ENCODE results near the gene TRIO. TPM values are rescaled to one million over a fixed set of nuclear protein-coding genes. Genes with fewer than 3 reads are reported as not detected.

TRIO gene
- total RNA-seq, 2 donors from 2014 or later = 62.0 to 137 TPM

DNA sequence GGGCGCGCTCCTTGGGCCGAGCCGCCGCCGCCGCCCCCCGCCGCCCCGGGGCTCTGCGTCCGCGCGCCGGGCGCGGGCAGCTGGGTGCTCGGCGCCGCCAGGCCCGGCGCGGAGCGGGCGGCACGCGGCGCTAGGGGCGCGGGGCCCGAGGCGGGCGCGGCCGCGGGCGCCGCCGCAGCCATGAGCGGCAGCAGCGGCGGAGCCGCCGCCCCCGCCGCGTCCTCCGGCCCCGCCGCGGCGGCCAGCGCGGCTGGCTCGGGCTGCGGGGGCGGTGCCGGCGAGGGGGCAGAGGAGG lies 351 bp downstream of the TRIO start:
- no peak overlapping the region for H3K4me3 ChIP-seq
- H3K4me1 ChIP-seq = peaks cover 33% of the 10 kb centered on the region
- no peaks in the 10 kb centered on the region for H3K9me3 ChIP-seq
- H3K36me3 ChIP-seq (replicated peaks in 1 of 2; ENCODE audit: insufficient read depth in 1 of 2, low read depth in 2 of 2) = no peaks in the 10 kb centered on the region
- no peaks in the 10 kb centered on the region for H3K27me3 ChIP-seq
- 0% methylated on average over 57 of the region's 59 CpGs; no CpG with 5 or more reads in 1 of the 2 donors for WGBS, 2 donors
- DNase-seq (no peak), ATAC-seq (peak; percentile 40)
- intact Hi-C loops (cut with DNase I) = no loop called here
- TF ChIP-seq, protein P1, sequence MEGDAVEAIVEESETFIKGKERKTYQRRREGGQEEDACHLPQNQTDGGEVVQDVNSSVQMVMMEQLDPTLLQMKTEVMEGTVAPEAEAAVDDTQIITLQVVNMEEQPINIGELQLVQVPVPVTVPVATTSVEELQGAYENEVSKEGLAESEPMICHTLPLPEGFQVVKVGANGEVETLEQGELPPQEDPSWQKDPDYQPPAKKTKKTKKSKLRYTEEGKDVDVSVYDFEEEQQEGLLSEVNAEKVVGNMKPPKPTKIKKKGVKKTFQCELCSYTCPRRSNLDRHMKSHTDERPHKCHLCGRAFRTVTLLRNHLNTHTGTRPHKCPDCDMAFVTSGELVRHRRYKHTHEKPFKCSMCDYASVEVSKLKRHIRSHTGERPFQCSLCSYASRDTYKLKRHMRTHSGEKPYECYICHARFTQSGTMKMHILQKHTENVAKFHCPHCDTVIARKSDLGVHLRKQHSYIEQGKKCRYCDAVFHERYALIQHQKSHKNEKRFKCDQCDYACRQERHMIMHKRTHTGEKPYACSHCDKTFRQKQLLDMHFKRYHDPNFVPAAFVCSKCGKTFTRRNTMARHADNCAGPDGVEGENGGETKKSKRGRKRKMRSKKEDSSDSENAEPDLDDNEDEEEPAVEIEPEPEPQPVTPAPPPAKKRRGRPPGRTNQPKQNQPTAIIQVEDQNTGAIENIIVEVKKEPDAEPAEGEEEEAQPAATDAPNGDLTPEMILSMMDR (IDR thresholded peaks at IDR 0.05) = no peak
- TF ChIP-seq POLR2A (IDR thresholded peaks at IDR 0.05) = no peak
- H3K27ac ChIP-seq = peak overlapping the region; percentile 81 to 91 (median 89)

DNA sequence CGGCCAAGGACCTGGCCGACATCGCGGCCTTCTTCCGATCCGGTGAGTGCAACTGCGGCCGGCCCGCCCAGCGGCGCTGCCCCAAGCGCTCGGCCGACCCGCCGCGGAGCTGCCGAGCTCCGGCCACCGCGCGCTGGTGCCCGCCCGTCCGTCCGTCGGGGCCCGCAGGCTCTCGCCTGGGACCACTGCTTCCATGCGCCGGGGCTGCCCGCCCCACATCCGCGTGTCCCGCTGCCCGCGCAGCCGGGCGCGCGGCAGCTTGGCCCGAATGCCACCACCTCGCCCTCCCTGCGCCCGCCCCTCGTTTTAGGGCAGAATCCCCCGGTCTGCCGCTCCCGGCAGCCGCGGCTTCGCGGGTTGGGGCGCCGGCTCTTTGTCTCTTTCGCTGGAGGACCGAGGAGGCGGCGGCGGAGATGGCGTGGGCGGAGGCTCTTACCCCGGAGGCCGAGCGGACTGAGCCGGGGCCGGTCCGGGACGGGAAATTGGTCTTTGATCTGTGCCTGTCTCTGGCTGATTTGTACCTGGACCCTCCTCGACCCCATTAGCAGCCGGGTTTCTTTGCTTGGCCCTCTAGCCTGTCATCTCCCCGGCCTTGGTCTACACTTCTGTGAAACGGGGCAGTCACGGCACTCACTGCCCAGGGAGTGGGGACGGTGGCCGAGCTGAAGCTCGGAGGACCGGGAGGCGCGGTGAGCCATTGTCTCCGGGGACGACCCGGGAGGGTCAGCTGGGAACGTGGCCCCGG lies 871 bp downstream of the TRIO start:
- H3K4me3 ChIP-seq = peak overlapping the region; percentile 45 to 83
- peak in 1 of 3 donors; percentile 10 for TF ChIP-seq POLR2A (IDR thresholded peaks at IDR 0.05)
- TF ChIP-seq, protein P1 (IDR thresholded peaks at IDR 0.05) = no peak
- H3K36me3 ChIP-seq (replicated peaks in 1 of 2; ENCODE audit: insufficient read depth in 1 of 2, low read depth in 2 of 2) = no peaks in the 10 kb centered on the region
- peak overlapping the region; percentile 48 to 88 (median 79) for H3K27ac ChIP-seq
- peak; percentile 37 to 52 (median 44) for DNase-seq
- peaks cover 38% of the 10 kb centered on the region for H3K4me1 ChIP-seq
- 0 to 1% methylated on average over 20 to 70 of the region's 85 CpGs for WGBS, 2 donors
- intact Hi-C loops (cut with DNase I) = no loop called here
- H3K27me3 ChIP-seq = no peaks in the 10 kb centered on the region
- ATAC-seq = peak; percentile 6
- no peaks in the 10 kb centered on the region for H3K9me3 ChIP-seq

DNA sequence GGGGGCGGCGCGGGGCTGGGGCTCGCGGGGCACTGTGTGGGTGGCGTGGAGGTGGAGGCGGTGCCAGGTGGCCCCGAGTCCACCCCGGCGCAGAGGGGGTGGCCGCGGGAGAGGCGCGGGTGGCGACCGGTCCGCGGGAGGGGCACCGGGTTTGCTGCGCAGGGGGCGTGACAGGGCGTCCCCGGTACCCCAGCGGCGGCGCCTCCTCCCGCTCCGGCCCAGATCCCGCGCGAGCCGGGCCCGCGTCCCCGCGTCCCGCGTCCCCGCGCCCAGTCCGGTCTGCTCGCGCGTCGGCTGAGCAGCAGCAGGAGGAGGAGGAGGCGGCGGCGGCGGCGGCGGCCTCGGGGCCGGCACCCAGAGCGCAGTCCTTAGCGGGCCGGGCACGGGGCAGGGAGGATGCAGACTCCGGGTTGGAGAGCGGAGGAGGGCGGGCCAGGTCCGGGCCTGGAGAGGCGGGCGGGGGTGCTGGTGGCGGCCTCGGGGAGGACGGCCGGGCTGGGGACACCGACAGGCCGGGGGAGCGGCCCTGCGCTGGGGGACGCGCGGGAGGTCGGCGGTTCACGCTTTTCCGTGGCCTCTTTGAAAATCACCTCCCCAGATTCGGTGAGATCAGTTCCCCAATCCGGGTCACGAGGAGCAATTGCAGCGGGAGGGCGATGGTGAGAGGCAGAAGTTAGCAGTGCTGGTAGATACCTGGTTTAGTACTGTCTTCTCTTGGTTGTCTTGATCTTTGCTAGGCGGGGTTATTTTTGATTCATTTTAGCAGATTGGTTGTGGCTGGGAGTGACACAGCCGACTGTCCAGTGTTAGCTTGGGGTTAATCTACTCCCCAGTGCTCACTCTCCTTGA lies 1.7 kb downstream of the TRIO start:
- intact Hi-C loops (cut with DNase I) = no loop called here
- TF ChIP-seq POLR2A (IDR thresholded peaks at IDR 0.05) = peak; percentile 7 to 40 (median 37)
- TF ChIP-seq, protein P1 (IDR thresholded peaks at IDR 0.05) = no peak
- Histone ChIP-seq H3K27ac (peak overlapping the region; percentile 48 to 88 (median 79)), H3K36me3 (replicated peaks in 1 of 2; ENCODE audit: insufficient read depth in 1 of 2, low read depth in 2 of 2) (no peaks in the 10 kb centered on the region), H3K4me3 (peak overlapping the region; percentile 45 to 83), H3K27me3 (no peaks in the 10 kb centered on the region), H3K4me1 (peaks cover 46% of the 10 kb centered on the region), H3K9me3 (no peaks in the 10 kb centered on the region)
- ATAC-seq (peak; percentile 38), DNase-seq (peak; percentile 56 to 62 (median 59))
- WGBS, 2 donors = 0% methylated on average over 7 to 67 of the region's 85 CpGs

GRCh38 chr5:14145435-14146334 lies 2.5 kb downstream of the TRIO start:
- H3K4me3 ChIP-seq = no peak overlapping the region
- no peaks in the 10 kb centered on the region for H3K36me3 ChIP-seq (replicated peaks in 1 of 2; ENCODE audit: insufficient read depth in 1 of 2, low read depth in 2 of 2)
- peaks cover 50% of the 10 kb centered on the region for H3K4me1 ChIP-seq
- DNase-seq = no peak
- TF ChIP-seq POLR2A (IDR thresholded peaks at IDR 0.05) = no peak
- TF ChIP-seq, protein P1 (IDR thresholded peaks at IDR 0.05) = no peak
- no peaks in the 10 kb centered on the region for H3K27me3 ChIP-seq
- peak overlapping the region in 3 of 4 donors; percentile 71 to 88 (median 87) for H3K27ac ChIP-seq
- no peak for ATAC-seq
- WGBS, 2 donors = 51 to 60% methylated on average over 14 of the region's 14 CpGs
- intact Hi-C loops (cut with DNase I) = no loop called here
- H3K9me3 ChIP-seq = no peaks in the 10 kb centered on the region
